Naive thymus-derived CD8-positive, alpha-beta T cell (primary cell): Measurements from ENCODE around the gene MCF2L. TPM values are rescaled to one million over a fixed set of nuclear protein-coding genes. Genes with fewer than 3 reads are reported as not detected.
A peak's percentile ranks its signal among the peaks of the same experiment; 100 is the strongest.

Experiments
- ATAC-seq, 2 donors: fragments of 150-1000 bp; cut with Tn5 transposase in 1 of 2; sonication (Bioruptor Pico), chemical (Tn5 transposase) in 1 of 2; 1 replicate in 1 of 2; 2 replicates in 1 of 2; pipeline ENCODE4 v1.10.0; 2021; ENCODE audit warnings: mild to moderate bottlenecking in 2 of 2, moderate library complexity in 2 of 2
- POLR2A ChIA-PET: fragments of 350-600 bp; sonication (Branson Sonifier 250); formaldehyde crosslinking; loops from one replicate; lab custom pipeline; 2021; ENCODE audit warnings: antibody characterized with exemption; lab: Charles Lee
- DNase-seq, 10 donors: peaks; one replicate each; pipeline versions ENCODE4 v3.0.0 to v3.0.0-alpha.2; 2020 to 2022
- H3K27ac Mint-ChIP-seq, 10 donors: one replicate each; pipeline ENCODE4 v1.8.0; 2020 to 2022; ENCODE audit warnings: mild to moderate bottlenecking in 10 of 10, mixed read lengths in 10 of 10, moderate library complexity in 4 of 10, inconsistent platforms in 1 of 10
- H3K27me3 Mint-ChIP-seq, 5 donors: one replicate each; pipeline ENCODE4 v1.8.0; 2021 to 2022; ENCODE audit warnings: mixed read lengths in 5 of 5
- H3K36me3 Mint-ChIP-seq, 3 donors: one replicate each; pipeline ENCODE4 v1.8.0; 2020 to 2022; ENCODE audit warnings: mixed read lengths in 3 of 3, mild to moderate bottlenecking in 2 of 3, inconsistent platforms in 1 of 3
- H3K4me1 Mint-ChIP-seq, 4 donors: one replicate each; pipeline ENCODE4 v1.8.0; 2021 to 2022; ENCODE audit warnings: mixed read lengths in 4 of 4
- H3K4me3 Mint-ChIP-seq, 10 donors: one replicate each; pipeline ENCODE4 v1.8.0; 2020 to 2022; ENCODE audit warnings: mild to moderate bottlenecking in 10 of 10, mixed read lengths in 10 of 10, moderate library complexity in 6 of 10, inconsistent platforms in 1 of 10
- H3K9me3 Mint-ChIP-seq, 9 donors: one replicate each; pipeline ENCODE4 v1.8.0; 2020 to 2022; ENCODE audit warnings: mixed read lengths in 9 of 9, mild to moderate bottlenecking in 3 of 9, inconsistent platforms in 1 of 9, moderate library complexity in 1 of 9
- polyA plus RNA-seq, 3 donors: library from polyadenylated mRNA; unstranded; fragments of 300-500 nt; fragmentation: Illumina TruSeq; gene quantifications; one replicate each; pipeline ENCODE4 v1.2.3, GENCODE V29; 2021
- total RNA-seq, 8 experiments: library from RNA in 2 of 8; stranded (reverse) in 2 of 8; gene quantifications; one replicate each; pipeline ENCODE4 v1.2.3 and lab custom pipeline; 2021 to 2026

Gene MCF2L
- total and polyA plus RNA-seq, 5 experiments from 2014 or later: 0.81 to 30.3 (median 4.4) TPM

GRCh38 chr13:113008851-113009250 is 39.8 kb downstream of the MCF2L start:
- H3K4me1 Mint-ChIP-seq: peaks cover 8 to 38% (median 24%) of the 10 kb centered on the region in 4 donors
- no peak overlapping the region for H3K27ac Mint-ChIP-seq

DNA sequence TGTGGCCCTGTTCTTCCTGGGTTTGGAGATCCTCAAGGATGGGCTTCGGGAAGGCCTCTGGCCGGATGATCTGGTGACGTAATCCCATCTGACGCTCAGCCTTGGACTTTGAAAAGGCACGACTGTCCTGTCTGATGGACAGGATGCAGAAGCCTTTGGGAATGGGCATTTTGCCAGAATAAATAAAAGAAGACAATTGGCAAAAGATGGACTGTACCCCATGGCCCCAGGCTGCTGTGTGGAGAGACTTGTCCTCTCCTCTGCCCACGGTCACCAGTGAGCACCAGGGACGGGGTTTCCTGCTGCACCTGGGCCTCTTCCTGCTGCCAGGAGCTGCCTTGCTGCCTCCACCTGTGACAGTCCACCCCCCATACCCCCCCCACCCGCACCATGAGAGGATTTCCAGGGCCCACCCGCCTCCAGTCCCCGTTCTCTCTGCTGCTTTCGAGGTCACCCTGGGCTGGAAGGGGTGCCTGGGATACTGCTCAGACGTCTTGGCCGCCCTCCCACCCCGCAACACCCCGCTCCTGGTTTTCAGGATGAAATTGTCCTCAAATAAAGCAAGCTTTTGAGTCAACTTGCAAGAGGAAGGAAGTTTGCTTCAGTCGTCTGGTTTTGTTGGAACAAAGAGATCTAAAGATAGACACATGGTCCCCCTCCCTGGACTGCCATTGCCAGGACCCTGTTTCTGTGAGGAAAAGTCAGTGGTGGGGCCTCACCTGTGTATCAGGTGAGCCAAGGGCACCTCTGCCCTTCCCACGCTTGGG is 40.9 kb downstream of the MCF2L start:
- Mint-ChIP-seq H3K9me3 (peaks cover 0 to 3% (median 0%) of the 10 kb centered on the region in 9 donors), H3K4me3 (peak overlapping the region in 1 of 10 donors; percentile 45), H3K36me3 (peaks cover 0 to 2% (median 2%) of the 10 kb centered on the region in 3 donors), H3K4me1 (peaks cover 5 to 27% (median 17%) of the 10 kb centered on the region in 4 donors), H3K27me3 (no peaks in the 10 kb centered on the region), H3K27ac (peak overlapping the region in 2 of 10 donors; percentile 56 to 73)
- DNase-seq: no peak
- POLR2A ChIA-PET: no interaction called here
- ATAC-seq: no peak

More at GRCh38 chr13:113008851-113009250, 39.8 kb downstream of the MCF2L start:
- peaks cover 0 to 2% (median 2%) of the 10 kb centered on the region in 3 donors for H3K36me3 Mint-ChIP-seq
- POLR2A ChIA-PET: no interaction called here
- H3K9me3 Mint-ChIP-seq: peaks cover 0 to 3% (median 0%) of the 10 kb centered on the region in 9 donors
- DNase-seq: no peak
- ATAC-seq: no peak
- no peaks in the 10 kb centered on the region for H3K27me3 Mint-ChIP-seq
- no peak overlapping the region for H3K4me3 Mint-ChIP-seq

DNA sequence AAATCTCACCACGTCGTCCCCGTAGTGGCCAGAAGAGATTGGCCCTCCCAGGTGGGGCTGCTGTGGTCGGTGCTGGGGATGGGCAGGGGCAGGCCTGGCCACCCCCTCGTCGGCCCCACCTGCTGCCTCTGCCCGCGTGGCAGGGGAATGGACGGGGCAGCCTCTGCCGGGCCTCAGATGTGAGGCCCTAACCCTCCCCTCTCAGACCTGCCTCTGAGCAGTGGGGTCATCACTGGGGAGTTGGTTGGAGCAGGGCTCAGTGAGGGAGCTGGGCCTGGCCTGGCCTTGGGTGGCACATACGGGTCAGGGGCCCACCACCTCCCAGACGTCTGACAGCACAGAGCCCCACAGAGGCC is 41.5 kb downstream of the MCF2L start:
- ATAC-seq (no peak), DNase-seq (no peak)
- peaks cover 0 to 2% (median under 1%) of the 10 kb centered on the region in 3 donors for H3K36me3 Mint-ChIP-seq
- no peak overlapping the region for H3K4me3 Mint-ChIP-seq
- no peaks in the 10 kb centered on the region for H3K27me3 Mint-ChIP-seq
- peaks cover 4 to 21% (median 14%) of the 10 kb centered on the region in 4 donors for H3K4me1 Mint-ChIP-seq
- peaks cover 0 to 1% (median 0%) of the 10 kb centered on the region in 9 donors for H3K9me3 Mint-ChIP-seq
- H3K27ac Mint-ChIP-seq: no peak overlapping the region
- POLR2A ChIA-PET: no interaction called here

DNA sequence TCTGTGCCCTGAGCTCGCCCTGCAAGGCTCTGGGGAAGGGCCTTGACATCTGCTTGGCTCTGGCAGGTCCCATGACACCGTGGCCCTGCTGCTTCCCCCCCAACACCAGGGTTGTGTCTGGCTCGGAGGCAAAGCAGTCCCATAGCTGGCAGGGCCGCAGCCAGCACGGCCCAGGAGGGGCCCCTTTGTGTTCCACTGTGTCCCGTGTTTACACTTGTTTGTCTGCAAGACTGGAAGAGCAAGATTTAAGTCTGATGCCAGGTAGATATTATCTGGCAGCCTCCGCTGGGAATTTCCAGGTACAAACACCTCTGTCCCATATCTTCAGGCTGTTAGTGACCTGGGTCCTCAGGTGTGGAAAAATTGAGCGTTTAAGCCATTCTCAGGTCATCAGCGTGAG is 44.3 kb downstream of the MCF2L start:
- DNase-seq: no peak
- ATAC-seq: no peak
- Mint-ChIP-seq H3K36me3 (peaks cover 0 to 16% (median 2%) of the 10 kb centered on the region in 3 donors), H3K4me1 (peaks cover 2 to 9% (median 5%) of the 10 kb centered on the region in 4 donors), H3K27me3 (no peaks in the 10 kb centered on the region), H3K4me3 (no peak overlapping the region), H3K27ac (no peak overlapping the region), H3K9me3 (no peaks in the 10 kb centered on the region)
- POLR2A ChIA-PET: no interaction called here

- Mint-ChIP-seq H3K4me1 (peaks cover 2 to 9% (median 5%) of the 10 kb centered on the region in 4 donors), H3K36me3 (peaks cover 0 to 20% (median 3%) of the 10 kb centered on the region in 3 donors), H3K27me3 (no peaks in the 10 kb centered on the region), H3K4me3 (no peak overlapping the region), H3K9me3 (no peaks in the 10 kb centered on the region), H3K27ac (no peak overlapping the region)
- no peak for DNase-seq
- no peak for ATAC-seq
- POLR2A ChIA-PET: no interaction called here
Measured at GRCh38 chr13:113013878-113014751, 45.1 kb downstream of the MCF2L start.

DNA sequence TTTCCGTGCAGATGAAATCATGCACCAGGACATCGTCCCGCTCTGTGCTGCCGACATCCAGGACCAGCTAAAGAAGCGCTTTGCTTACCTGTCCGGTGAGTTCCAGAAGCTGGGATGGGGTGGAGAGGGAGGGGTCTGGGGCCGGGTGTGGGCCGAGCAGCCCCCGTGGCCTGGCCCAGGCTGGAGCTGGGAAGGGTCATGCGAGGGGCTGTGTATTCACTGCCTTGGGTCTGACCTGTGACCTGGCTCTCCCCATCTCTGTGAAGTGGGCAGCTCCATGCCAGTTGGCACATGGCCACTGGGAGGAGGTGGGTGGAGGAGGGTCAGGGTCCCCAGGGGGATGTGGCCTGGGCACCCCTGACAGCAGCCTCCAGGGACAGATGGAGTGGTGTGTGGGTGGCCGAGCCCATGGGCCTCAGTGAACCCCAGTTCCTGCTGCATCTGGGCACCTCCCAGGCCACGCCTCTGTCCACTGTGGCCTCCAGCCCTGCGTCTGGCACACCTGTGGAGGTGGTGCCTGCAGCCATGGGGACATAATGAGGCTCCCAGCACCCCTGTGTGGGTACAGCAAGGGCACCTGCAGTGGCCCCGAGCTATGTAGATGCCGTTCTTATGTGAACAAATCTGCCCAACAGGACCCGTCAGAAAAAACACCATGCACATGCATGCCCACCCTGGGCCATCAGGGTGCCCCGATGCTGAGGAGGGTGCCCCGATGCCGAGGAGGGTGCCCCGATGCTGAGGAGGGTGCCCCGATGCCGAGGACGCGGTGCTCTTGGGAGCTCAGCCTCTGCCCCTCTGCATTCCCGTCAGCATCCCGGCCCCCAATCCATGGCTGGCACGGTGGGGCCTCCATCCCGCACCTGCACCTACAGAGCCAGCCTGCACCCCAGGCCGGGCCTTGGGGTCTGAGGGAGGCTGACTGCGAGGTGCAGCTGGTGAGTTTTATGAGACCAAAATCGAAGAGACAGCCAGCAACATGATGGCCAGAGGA is 46.0 kb downstream of the MCF2L start:
- POLR2A ChIA-PET: no interaction called here
- Mint-ChIP-seq H3K27me3 (no peaks in the 10 kb centered on the region), H3K27ac (no peak overlapping the region), H3K36me3 (peaks cover 0 to 21% (median 4%) of the 10 kb centered on the region in 3 donors), H3K9me3 (no peaks in the 10 kb centered on the region), H3K4me3 (no peak overlapping the region), H3K4me1 (peaks cover 2 to 9% (median 7%) of the 10 kb centered on the region in 4 donors)
- ATAC-seq (no peak), DNase-seq (no peak)

DNA sequence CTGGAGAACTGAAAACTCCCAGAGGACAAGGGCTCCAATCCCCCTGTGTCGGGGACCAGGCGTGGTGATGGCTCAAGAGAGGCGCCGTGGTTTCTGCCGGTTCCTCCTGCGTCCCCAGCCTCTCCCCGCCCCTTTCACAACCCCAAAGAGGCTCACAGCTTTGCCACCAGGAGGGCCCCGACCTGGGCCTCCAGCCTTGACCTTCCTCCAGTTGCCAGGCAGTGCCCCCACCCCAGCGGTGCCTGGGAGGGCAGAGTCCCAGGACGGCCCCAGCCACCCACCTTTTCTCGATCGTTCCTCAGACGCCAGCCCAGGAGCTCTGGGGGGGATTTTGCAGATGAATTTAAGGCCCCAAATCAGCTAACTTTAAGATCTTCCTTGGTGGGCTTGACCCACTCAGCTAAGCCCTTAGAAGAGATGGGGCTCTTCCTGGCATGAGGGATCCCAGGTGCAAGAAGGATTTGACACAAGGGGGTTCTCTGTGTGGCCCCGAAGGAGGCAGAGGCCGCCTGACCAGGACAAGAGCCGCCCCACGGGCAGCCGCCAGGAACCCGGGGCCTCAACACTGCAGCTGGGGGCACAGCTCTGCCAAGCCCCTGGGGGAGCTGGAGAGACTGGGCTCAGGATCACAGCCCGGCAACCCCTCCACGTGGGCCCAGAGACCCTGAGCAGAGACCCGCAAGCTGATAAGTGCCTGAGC is 47.0 kb downstream of the MCF2L start:
- POLR2A ChIA-PET: no interaction called here
- peaks cover 3 to 13% (median 13%) of the 10 kb centered on the region in 4 donors for H3K4me1 Mint-ChIP-seq
- H3K4me3 Mint-ChIP-seq: no peak overlapping the region
- H3K9me3 Mint-ChIP-seq: no peaks in the 10 kb centered on the region
- no peak for ATAC-seq
- no peak overlapping the region for H3K27ac Mint-ChIP-seq
- DNase-seq: no peak
- no peaks in the 10 kb centered on the region for H3K27me3 Mint-ChIP-seq
- H3K36me3 Mint-ChIP-seq: peaks cover 0 to 21% (median 4%) of the 10 kb centered on the region in 3 donors

DNA sequence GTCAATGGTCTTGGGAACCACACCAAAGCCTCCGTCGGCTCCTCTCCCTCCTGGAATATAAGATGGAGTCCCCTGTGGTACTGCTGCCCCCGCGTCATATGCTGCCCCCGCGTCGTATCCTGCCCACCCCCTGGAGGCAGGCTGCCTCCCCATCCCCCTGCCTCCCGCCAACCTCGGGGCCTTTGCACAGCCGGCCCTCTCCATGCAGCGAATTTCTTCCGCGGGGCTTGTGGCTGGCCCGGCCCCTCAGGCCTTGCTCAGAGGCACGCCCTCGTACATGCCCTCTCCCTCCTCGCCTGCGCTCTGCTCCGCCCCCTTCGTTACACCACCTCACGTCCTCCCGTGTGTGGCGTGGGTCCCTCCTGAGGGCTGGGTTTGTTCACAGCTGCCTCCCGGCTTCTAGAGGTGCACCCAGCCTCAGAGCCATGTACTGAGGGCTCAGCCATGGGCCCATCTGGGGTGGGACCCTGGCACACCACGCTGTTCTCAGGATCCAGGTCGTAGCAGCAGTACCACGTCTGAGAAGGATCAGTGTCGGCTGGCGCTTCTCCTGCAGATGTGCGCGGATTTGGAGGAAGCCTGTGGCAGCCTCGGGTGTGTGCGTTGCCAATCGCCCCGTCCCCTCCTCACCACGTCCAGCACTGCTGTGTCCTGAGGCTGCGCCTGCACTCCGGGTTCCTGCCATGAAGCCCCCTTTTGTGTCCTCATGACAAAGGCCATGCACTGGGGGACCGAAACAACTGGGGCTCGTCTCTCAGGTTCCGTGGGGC is 47.7 kb downstream of the MCF2L start:
- Mint-ChIP-seq H3K27ac (no peak overlapping the region), H3K4me1 (peaks cover 3 to 10% (median 9%) of the 10 kb centered on the region in 4 donors), H3K4me3 (no peak overlapping the region), H3K27me3 (no peaks in the 10 kb centered on the region), H3K9me3 (no peaks in the 10 kb centered on the region), H3K36me3 (peaks cover 0 to 21% (median 4%) of the 10 kb centered on the region in 3 donors)
- no peak for DNase-seq
- POLR2A ChIA-PET: no interaction called here
- ATAC-seq: no peak

- DNase-seq (no peak), ATAC-seq (no peak)
- H3K27me3 Mint-ChIP-seq: no peaks in the 10 kb centered on the region
- no peaks in the 10 kb centered on the region for H3K9me3 Mint-ChIP-seq
- no peak overlapping the region for H3K4me3 Mint-ChIP-seq
- peaks cover 3 to 10% (median 9%) of the 10 kb centered on the region in 4 donors for H3K4me1 Mint-ChIP-seq
- peak overlapping the region in 1 of 10 donors; percentile 29 for H3K27ac Mint-ChIP-seq
- POLR2A ChIA-PET: no interaction called here
- peaks cover 0 to 21% (median 4%) of the 10 kb centered on the region in 3 donors for H3K36me3 Mint-ChIP-seq
Measured at GRCh38 chr13:113017506-113018215, 48.6 kb downstream of the MCF2L start.

DNA sequence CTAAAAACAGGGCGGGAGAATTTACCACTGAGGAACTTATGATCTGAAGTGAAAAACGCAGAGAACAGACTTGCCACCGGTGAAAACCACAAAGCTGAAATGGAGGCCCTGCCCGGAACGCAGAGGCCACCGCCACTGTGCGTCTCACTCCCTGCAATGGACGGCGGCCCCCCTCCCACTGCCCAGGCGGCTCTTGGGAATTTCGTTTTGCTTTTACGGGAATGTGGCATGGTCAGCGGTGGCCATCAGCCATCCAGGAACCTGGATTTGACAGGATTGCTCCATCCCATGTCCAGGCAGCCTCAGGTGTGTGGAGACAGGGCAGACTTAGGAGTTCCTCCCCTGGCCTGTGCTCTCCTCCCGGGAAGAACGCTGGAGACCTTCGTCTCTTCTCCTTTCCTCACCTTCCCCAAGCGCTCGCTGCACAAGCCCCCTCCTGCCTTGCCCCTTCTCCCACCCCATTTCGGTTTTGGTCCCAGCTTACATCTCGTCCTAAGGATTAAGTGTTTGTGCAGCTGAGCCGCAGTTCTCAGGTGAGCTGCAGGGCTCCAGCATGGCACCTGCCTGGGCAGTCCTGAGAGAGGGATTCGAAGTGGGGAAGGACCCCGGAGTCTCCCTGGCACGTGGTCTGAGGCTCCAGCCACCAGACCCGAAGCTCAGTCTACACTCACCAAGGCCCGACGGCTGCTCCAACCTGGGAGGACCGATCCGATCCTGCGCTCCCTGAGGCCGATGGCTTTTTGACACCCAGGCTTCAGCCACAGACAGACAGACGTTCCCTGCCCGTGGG is 49.9 kb downstream of the MCF2L start:
- POLR2A ChIA-PET: no interaction called here
- ATAC-seq (no peak), DNase-seq (no peak)
- Mint-ChIP-seq H3K36me3 (peaks cover 0 to 19% (median 4%) of the 10 kb centered on the region in 3 donors), H3K4me3 (no peak overlapping the region), H3K27ac (no peak overlapping the region), H3K27me3 (no peaks in the 10 kb centered on the region), H3K4me1 (peaks cover 3 to 12% (median 9%) of the 10 kb centered on the region in 4 donors), H3K9me3 (no peaks in the 10 kb centered on the region)
